ENCODE results near the gene HAUS8.

GRCh38 chr19:17092696-17093095 is 17.4 kb upstream of the HAUS8 start:
- TF ChIP-seq CTCF (IDR thresholded peaks at IDR 0.05; ENCODE audit: low read depth, low read length, poor library complexity, severe bottlenecking) = no peak
- TF ChIP-seq EZH2phosphoT487 (IDR thresholded peaks at IDR 0.05; ENCODE audit: borderline replicate concordance, low read length) = no peak
